ENCODE results near the gene TRIP12.
"Not testable (repeated sequence)": the region's sequence is repeated elsewhere in the genome, so short reads cannot be mapped to it uniquely, and the experiment has no call there.

Gene TRIP12

GRCh38 chr2:229920011-229920641 lies 1.7 kb downstream of the TRIP12 start:
- DNase-seq, result peak; percentile 20

GRCh38 chr2:229917793-229918192 lies 4.0 kb downstream of the TRIP12 start:
- DNase-seq, result no peak

GRCh38 chr2:229914171-229914570 lies 7.6 kb downstream of the TRIP12 start:
- no peak for DNase-seq

- DNase-seq, result no peak
These were observed 10.9 kb downstream of the TRIP12 start for GRCh38 chr2:229910832-229911412.

DNA sequence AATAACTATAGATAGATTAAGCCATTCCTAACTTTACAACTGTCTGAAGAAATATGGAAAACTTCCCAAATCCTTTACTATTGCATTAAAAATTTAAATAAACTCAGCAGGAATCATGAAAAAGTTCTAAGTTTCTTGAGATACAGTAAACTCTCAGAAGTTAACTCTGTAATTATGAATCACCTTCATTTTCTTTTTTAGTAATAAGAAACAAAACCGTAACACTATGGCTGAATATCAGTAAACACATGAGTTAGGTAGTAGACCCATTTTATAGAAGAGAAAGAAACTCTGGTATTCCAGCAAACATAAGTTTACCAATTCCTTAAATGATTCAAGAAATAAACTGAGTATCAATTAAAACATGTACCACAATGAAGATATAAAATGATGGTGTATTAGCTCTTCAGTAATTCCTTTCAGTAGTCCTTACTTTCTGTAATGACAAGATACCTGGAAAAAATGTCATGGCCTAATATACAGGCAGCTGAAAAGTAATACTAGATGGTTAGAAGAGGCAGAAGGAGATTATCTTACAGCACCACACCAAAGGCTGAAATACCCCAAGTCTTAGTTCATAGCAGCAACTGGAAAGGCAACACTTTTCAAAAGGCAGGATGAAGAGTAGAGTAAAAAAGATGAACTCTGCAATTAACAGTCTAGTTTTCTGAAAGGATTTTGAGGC lies 11.5 kb downstream of the TRIP12 start:
- DNase-seq, result no peak

DNA sequence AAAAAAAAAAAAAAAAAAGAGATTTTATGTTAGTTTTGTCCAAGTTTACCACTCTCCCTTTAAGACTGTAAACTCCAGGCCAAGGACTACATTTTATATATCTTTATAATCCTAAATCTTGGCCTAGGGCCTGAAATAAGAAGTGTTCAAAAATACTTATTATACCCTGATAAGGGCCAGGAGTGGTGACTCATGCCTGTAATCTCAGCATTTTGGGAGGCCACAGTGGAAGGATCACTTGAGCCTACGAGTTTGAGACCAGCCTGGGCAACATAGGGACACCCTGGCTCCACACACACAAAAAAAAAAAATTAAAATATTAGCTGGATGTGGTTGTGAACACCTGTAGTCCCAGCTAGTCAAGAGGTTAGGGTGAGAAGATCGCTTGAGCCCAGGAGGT lies 12.7 kb downstream of the TRIP12 start:
- no peak for DNase-seq

- DNase-seq, result no peak
These were observed 16.2 kb downstream of the TRIP12 start for GRCh38 chr2:229905601-229906000.

DNA sequence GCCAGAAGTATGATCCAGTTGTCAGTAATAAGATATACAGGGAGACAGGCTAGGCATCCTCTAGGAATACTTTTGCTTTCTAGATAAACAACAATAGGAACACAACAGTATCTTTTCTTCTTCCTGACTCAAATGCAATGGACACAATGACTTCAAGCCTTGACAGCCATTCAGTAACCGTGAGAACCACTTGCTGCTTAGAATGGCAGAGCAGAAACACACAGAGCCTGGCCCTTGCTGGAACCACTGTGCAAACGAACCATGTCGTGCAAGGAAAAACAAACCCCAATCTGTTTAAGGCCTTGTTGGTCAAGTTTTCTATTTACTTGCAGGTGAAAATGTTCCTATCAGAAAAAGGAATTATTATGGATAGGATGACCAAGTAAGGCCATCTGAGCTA lies 18.8 kb downstream of the TRIP12 start:
- no peak for DNase-seq

- DNase-seq, result no peak
These were observed 20.0 kb downstream of the TRIP12 start for GRCh38 chr2:229901819-229902218.

- not testable (repeated sequence) for DNase-seq
These were observed 21.3 kb downstream of the TRIP12 start for GRCh38 chr2:229900514-229900913.

GRCh38 chr2:229900012-229900411 lies 21.8 kb downstream of the TRIP12 start:
- no peak for DNase-seq

DNA sequence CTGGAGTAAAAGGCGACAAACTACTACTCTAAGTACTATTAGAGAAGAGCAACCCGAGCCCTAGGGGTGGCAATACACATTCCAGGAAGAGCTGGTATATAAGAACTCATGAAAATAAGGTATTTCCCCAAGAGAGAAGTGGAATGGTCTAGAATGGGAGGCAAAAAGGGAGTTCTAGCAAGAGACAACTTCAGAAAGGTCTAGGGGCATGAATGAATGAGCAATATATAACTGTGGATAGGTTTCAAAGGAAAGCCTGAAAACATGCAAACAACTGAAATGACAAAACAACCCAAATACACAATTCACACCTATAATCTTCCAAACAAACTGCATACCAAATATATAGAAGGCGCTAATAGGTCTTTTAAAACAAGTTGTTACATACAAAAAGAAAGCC lies 22.2 kb downstream of the TRIP12 start:
- DNase-seq, result no peak

DNA sequence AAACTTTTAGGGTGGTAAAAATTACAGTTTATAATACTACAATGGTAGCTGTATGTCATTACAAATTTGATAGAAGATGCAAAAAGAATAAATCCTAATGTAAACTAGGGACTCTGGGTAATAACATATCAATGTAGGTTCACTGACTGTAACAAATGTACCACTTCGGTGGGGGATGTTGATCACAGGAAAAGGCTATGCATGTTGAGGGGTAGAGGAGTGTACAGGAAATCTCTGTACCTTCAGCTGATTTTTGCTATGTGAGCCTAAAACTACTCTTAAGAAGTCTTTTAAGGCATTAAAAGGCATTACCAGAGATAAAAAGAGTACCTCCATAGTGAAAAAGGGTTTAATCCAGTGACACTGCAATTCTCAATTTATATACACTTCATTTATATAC lies 25.0 kb downstream of the TRIP12 start:
- DNase-seq, result no peak

- no peak for DNase-seq
These were observed 32.8 kb downstream of the TRIP12 start for GRCh38 chr2:229889023-229889422.

DNA sequence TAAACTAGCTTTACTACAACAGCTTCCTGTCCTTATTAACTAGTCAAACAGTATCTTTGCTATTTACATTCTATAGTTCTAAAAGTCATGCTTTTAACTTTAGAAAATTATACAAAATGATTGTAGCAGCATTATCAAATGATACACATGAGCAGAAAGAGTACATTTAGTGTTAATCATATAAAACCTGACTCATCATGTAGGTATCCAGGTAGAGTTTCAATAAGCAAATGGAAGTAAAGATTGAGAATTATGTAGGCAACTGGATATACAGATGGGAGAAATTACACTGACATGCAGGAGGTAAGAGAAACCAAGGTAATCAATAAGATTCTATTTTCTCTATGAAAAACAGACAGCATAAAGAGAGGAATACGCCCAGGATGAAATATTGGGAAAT lies 33.8 kb downstream of the TRIP12 start:
- no peak for DNase-seq

DNA sequence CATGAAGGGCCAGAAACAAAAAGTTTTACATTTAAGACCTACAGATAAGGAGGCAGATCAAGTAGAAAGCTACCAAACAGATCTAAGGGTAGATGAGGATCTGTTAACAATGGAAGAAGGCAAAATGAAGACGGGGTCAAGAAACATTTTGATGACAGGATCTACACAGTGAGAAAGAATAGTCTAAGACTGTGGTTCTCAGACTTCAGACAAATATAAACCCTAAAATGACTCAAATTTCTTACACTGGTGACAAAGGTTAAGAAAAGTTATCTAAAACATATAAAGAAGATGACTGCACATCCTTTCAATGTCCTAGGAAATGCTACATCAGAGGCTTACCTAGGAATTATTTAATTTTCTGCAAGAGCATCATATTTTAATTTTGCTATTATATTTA lies 34.4 kb downstream of the TRIP12 start:
- DNase-seq, result no peak

- DNase-seq, result no peak
These were observed 36.8 kb downstream of the TRIP12 start for GRCh38 chr2:229884775-229885699.

GRCh38 chr2:229882583-229882982 lies 39.2 kb downstream of the TRIP12 start:
- no peak for DNase-seq

GRCh38 chr2:229880892-229881586 lies 40.8 kb downstream of the TRIP12 start:
- no peak for DNase-seq

DNA sequence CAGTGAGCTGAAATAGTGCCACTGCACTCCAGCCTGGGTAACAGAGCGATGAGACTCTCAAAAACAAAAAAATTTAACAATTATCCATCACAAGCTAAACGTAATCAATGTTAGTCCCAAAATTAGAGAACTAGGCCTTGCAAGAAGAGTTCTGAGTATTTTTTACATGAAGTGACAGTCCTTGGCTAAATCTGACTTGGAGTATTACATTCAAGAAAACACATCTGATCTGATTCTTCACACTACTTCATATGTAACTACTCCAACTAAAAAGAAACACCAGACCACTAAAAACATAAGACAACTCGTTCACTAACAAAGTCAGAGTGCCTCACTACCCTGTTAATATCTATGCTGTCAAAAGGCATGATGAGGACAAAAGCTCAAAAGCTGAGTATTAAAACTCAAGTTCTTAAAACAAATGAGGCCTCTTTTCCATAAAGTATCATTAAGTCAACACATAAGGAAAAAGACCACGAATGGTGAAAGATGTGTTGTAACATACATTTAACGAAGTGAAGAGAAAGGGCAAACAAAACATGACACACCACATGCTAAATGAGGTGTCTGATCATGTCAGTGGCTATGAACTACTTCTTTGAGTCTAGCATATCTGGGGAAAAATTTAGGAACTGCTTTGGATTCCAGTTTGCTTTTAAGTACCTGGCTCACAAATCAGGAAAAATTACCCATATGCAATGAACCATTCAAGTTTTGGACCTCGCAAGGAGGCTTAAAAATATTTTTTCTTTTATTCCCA lies 42.4 kb downstream of the TRIP12 start:
- no peak for DNase-seq

DNA sequence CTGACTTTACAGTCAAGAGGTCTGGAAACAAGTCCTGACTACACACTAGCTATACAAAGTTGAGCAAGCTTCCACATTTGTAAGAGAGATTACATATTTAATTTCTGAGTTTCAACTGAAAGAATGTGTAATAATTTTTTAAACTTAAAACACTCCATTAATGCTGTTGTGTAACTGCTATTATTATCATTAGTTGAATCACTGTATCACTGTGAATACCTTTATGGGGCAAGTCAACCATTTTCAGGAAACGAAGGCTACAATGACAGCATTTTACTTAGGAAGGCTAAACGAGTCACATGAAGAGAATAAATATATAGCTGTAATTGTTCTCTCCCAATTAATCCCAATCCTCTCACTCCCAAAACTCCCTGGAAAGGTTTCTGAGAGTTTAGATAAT lies 46.3 kb downstream of the TRIP12 start:
- no peak for DNase-seq

DNA sequence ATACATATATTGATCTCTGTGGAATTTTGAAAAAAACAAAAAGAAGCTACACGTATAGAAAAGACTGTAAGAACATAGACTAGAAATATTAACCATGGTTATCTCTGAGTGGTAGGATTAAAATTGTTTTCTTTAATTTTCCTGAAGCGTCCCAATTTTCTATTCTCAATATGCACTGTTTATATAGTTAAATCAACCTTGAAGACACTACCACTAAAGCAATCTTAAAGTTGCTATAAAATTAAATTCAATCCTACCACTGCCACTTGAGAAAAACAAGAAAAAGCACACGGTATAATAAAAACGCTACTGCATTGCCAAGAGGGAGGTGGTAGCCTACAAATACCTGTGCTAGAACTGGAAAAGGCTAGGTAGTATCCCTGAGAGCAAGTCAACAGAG lies 47.2 kb downstream of the TRIP12 start:
- DNase-seq, result no peak

Measured in T-helper 9 cell (primary cell).